Liver (tissue), 9 donors: ENCODE measurements around the gene PCDH19. TPM values are rescaled to one million over a fixed set of nuclear protein-coding genes. Genes with fewer than 3 reads are reported as not detected.
A peak's percentile ranks its signal among the peaks of the same experiment; 100 is the strongest.

Experiments used
- DNase-seq: peaks from one replicate; pipeline ENCODE4 v3.0.0-alpha.2; 2017; ENCODE audit warnings: low spot score
- H3K27ac ChIP-seq, 2 donors: one replicate each; pipeline ENCODE4 v1.7.0; 2013; ENCODE audit warnings: inconsistent platforms in 2 of 2, low read length in 2 of 2, control low read depth in 1 of 2, low read depth in 1 of 2, mild to moderate bottlenecking in 1 of 2
- H3K27me3 ChIP-seq, 4 donors: one replicate each; pipeline versions ENCODE4 v1.6.1 to v1.7.0; 2013; ENCODE audit warnings: low read length in 3 of 4, inconsistent platforms in 1 of 4, mild to moderate bottlenecking in 1 of 4, moderate library complexity in 1 of 4; ENCODE audit not compliant: control insufficient read depth in 4 of 4, insufficient read depth in 4 of 4
- H3K36me3 ChIP-seq, 4 donors: one replicate each; pipeline versions ENCODE4 v1.6.1 to v1.7.0; 2013; ENCODE audit warnings: low read length in 3 of 4, mild to moderate bottlenecking in 3 of 4, low read depth in 1 of 4, moderate library complexity in 1 of 4; ENCODE audit not compliant: control insufficient read depth in 4 of 4, insufficient read depth in 3 of 4
- H3K4me1 ChIP-seq, 4 donors: one replicate each; pipeline versions ENCODE4 v1.6.1 to v1.7.0; 2013; ENCODE audit warnings: low read length in 3 of 4, mild to moderate bottlenecking in 3 of 4, moderate library complexity in 1 of 4; ENCODE audit not compliant: control insufficient read depth in 4 of 4, insufficient read depth in 4 of 4
- H3K4me3 ChIP-seq, 3 donors: one replicate each; pipeline versions ENCODE4 v1.6.1 to v1.7.0; 2013; ENCODE audit warnings: low read length in 3 of 3, control low read depth in 1 of 3, low read depth in 1 of 3, mild to moderate bottlenecking in 1 of 3
- H3K9ac ChIP-seq, 2 donors: one replicate each; pipeline ENCODE4 v1.7.0; 2013; ENCODE audit warnings: low read length in 2 of 2, mild to moderate bottlenecking in 2 of 2, moderate library complexity in 2 of 2, control low read depth in 1 of 2, low read depth in 1 of 2
- H3K9me3 ChIP-seq, 4 donors: one replicate each; pipeline versions ENCODE4 v1.6.1 to v1.7.0; 2013; ENCODE audit warnings: low read length in 3 of 4; ENCODE audit not compliant: control insufficient read depth in 4 of 4
- CTCF ChIP-seq: fragments of 150-350 bp; IDR thresholded peaks from 2 replicates; pipeline ENCODE4 v1.5.1; 2017; ENCODE audit warnings: improper control_type of control experiment, low read depth, low read length; ENCODE audit not compliant: missing input control
- HNF4A ChIP-seq, 2 donors: conservative IDR thresholded peaks; 2 replicates each; pipeline ENCODE4 v1.6.1; 2016; ENCODE audit warnings: antibody characterized with exemption in 2 of 2, mild to moderate bottlenecking in 2 of 2
- NR2F2 ChIP-seq: IDR thresholded peaks from 2 replicates; pipeline ENCODE4 v1.6.1; 2016; ENCODE audit warnings: antibody characterized with exemption
- RAD21 ChIP-seq, 2 donors: IDR thresholded peaks; 2 replicates each; pipeline ENCODE4 v1.6.1; 2016; ENCODE audit warnings: antibody characterized with exemption in 2 of 2, mild to moderate bottlenecking in 2 of 2
- REST ChIP-seq: IDR thresholded peaks from 2 replicates; pipeline ENCODE4 v1.6.1; 2016; ENCODE audit warnings: antibody characterized with exemption, mild to moderate bottlenecking
- RXRA ChIP-seq, 2 donors: IDR thresholded peaks; 2 replicates each; pipeline ENCODE4 v1.6.1; 2017 to 2018; ENCODE audit warnings: antibody characterized with exemption in 2 of 2, mild to moderate bottlenecking in 1 of 2
- TAF1 ChIP-seq: conservative IDR thresholded peaks from 2 replicates; pipeline ENCODE4 v1.6.1; 2016; ENCODE audit warnings: antibody characterized with exemption, mild to moderate bottlenecking
- ZBTB33 ChIP-seq: IDR thresholded peaks from 2 replicates; pipeline ENCODE4 v1.6.1; 2016; ENCODE audit warnings: antibody characterized with exemption
- WGBS: extraction: QIAGEN DNeasy Blood & Tissue Kit; methylation state at CpG from one replicate; pipeline ENCODE4 v1.1.7; 2013; 5-methylcytosine and 5-hydroxymethylcytosine counted together
- polyA plus RNA-seq, 2 donors: library from polyadenylated mRNA; stranded (reverse) in 1 of 2; unstranded in 1 of 2; fragments of 200-250 nt in 1 of 2; fragments of >200 nt in 1 of 2; fragmentation: Nextera tagmentation in 1 of 2; extraction: Ambion mirVana in 1 of 2; gene quantifications; one replicate each; pipeline versions ENCODE4 v1.2.1 to v1.2.3, GENCODE V29; 2013 to 2015
- total RNA-seq, 2 donors: library from RNA; depleted of rRNA; stranded (reverse); fragments of >200 nt; gene quantifications; one replicate each; pipeline ENCODE4 v1.2.3, GENCODE V29; 2014
- donor health status: healthy.
- donor health status: healthy.
- donor health status: healthy.
- donor health status: healthy.
- donor health status: healthy.

The PCDH19 gene
- total and polyA plus RNA-seq, 4 donors: 0.03 to 0.44 (median 0.17) TPM; not detected in 1

- no peak for DNase-seq
- TF ChIP-seq REST (no peak), HNF4A (conservative IDR thresholded peaks at IDR 0.05) (no peak), NR2F2 (peak; percentile 87), RXRA (IDR thresholded peaks at IDR 0.05) (peak in 1 of 2 donors; percentile 41), ZBTB33 (no peak), TAF1 (no peak)
- no peaks in the 10 kb centered on the region for H3K36me3 ChIP-seq
- H3K27me3 ChIP-seq: no peaks in the 10 kb centered on the region
- H3K4me1 ChIP-seq: peaks cover 0 to 3% (median 0%) of the 10 kb centered on the region in 4 donors
- H3K9me3 ChIP-seq: no peaks in the 10 kb centered on the region
- no peak overlapping the region for H3K27ac ChIP-seq
- no peak overlapping the region for H3K9ac ChIP-seq
- 80% methylated on average over 15 of the region's 15 CpGs for WGBS
- H3K4me3 ChIP-seq: no peak overlapping the region
Measured at GRCh38 chrX:100449696-100450608, 39.9 kb upstream of the PCDH19 start.

- no peaks in the 10 kb centered on the region for H3K27me3 ChIP-seq
- under 1% methylated on average over 6 of the region's 6 CpGs for WGBS
- no peak overlapping the region for H3K27ac ChIP-seq
- peaks cover 0 to 3% (median 0%) of the 10 kb centered on the region in 4 donors for H3K4me1 ChIP-seq
- no peak overlapping the region for H3K4me3 ChIP-seq
- no peaks in the 10 kb centered on the region for H3K9me3 ChIP-seq
- no peak overlapping the region for H3K9ac ChIP-seq
- H3K36me3 ChIP-seq: no peaks in the 10 kb centered on the region
- DNase-seq: peak; percentile 33
- peak; percentile 65 for TF ChIP-seq CTCF
- no peak for TF ChIP-seq HNF4A (conservative IDR thresholded peaks at IDR 0.05)
- peak in 1 of 2 donors; percentile 37 for TF ChIP-seq RAD21 (IDR thresholded peaks at IDR 0.05)
Measured at GRCh38 chrX:100447655-100448397, 37.8 kb upstream of the PCDH19 start.
